Activated CD8-positive, alpha-beta memory T cell treated with anti-CD3 and anti-CD28 coated beads for 48 hours (primary cell): ENCODE results near the gene CAMK2B.
"Not testable (repeated sequence)": the region's sequence is repeated elsewhere in the genome, so short reads cannot be mapped to it uniquely, and the experiment has no call there.

Experiments used
- DNase-seq, 3 experiments: peaks; one replicate each; pipeline ENCODE4 v3.0.0-alpha.2; 2020; ENCODE audit warnings: low read depth in 2 of 3, low spot score in 2 of 3

CAMK2B gene

GRCh38 chr7:44173911-44174693, 151.3 kb downstream of the CAMK2B start:
- no peak for DNase-seq

- no peak for DNase-seq
Measured at GRCh38 chr7:44172803-44173424, 152.5 kb downstream of the CAMK2B start.

GRCh38 chr7:44172352-44172751, 153.0 kb downstream of the CAMK2B start:
- no peak for DNase-seq

- DNase-seq = not testable (repeated sequence)
Measured at GRCh38 chr7:44171901-44172300, 153.5 kb downstream of the CAMK2B start.

GRCh38 chr7:44167920-44168319, 157.5 kb downstream of the CAMK2B start:
- no peak for DNase-seq
